ENCODE data around the gene HID1. TPM values are rescaled to one million over a fixed set of nuclear protein-coding genes. Genes with fewer than 3 reads are reported as not detected.
"Not testable (repeated sequence)": the region's sequence is repeated elsewhere in the genome, so short reads cannot be mapped to it uniquely, and the experiment has no call there.

Gene HID1
- total RNA-seq, 1 donor from 2014 or later: 3.7 TPM

GRCh38 chr17:75010683-75011400 is 38.3 kb upstream of the HID1 start:
- Histone ChIP-seq H3K4me3 (ENCODE audit: low read length in 3 of 3) (no peak overlapping the region), H3K36me3 (ENCODE audit: control insufficient read depth in 3 of 3, insufficient read depth in 3 of 3, low read length in 3 of 3) (peaks cover 0 to 3% (median 2%) of the 10 kb centered on the region in 3 donors), H3K4me1 (ENCODE audit: control insufficient read depth in 3 of 3, insufficient read depth in 3 of 3, low read length in 3 of 3) (peaks cover 20 to 25% (median 24%) of the 10 kb centered on the region in 3 donors), H3K9me3 (ENCODE audit: control insufficient read depth in 3 of 3, low read length in 3 of 3) (no peaks in the 10 kb centered on the region), H3K9ac (ENCODE audit: low read depth in 1 of 3, low read length in 3 of 3) (peak overlapping the region in 1 of 3 donors; percentile 25), H3K27me3 (ENCODE audit: control insufficient read depth in 3 of 3, insufficient read depth in 3 of 3, low read length in 3 of 3) (no peaks in the 10 kb centered on the region), H3K27ac (ENCODE audit: low read depth, low read length) (peak overlapping the region; percentile 89)

GRCh38 chr17:75009139-75009724 is 36.7 kb upstream of the HID1 start:
- Histone ChIP-seq H3K27ac (ENCODE audit: low read depth, low read length) (no peak overlapping the region), H3K27me3 (ENCODE audit: control insufficient read depth in 3 of 3, insufficient read depth in 3 of 3, low read length in 3 of 3) (no peaks in the 10 kb centered on the region)

GRCh38 chr17:75008373-75008772 is 35.8 kb upstream of the HID1 start:
- Histone ChIP-seq H3K4me1 (ENCODE audit: control insufficient read depth in 3 of 3, insufficient read depth in 3 of 3, low read length in 3 of 3) (peaks cover 16 to 21% (median 19%) of the 10 kb centered on the region in 3 donors), H3K36me3 (ENCODE audit: control insufficient read depth in 3 of 3, insufficient read depth in 3 of 3, low read length in 3 of 3) (peaks cover 0 to 4% (median 3%) of the 10 kb centered on the region in 3 donors), H3K4me3 (ENCODE audit: low read length in 3 of 3) (no peak overlapping the region), H3K9ac (ENCODE audit: low read depth in 1 of 3, low read length in 3 of 3) (no peak overlapping the region), H3K27ac (ENCODE audit: low read depth, low read length) (no peak overlapping the region), H3K27me3 (ENCODE audit: control insufficient read depth in 3 of 3, insufficient read depth in 3 of 3, low read length in 3 of 3) (no peaks in the 10 kb centered on the region), H3K9me3 (ENCODE audit: control insufficient read depth in 3 of 3, low read length in 3 of 3) (no peaks in the 10 kb centered on the region)

More at GRCh38 chr17:75009139-75009724, 36.7 kb upstream of the HID1 start:
- Histone ChIP-seq H3K4me3 (ENCODE audit: low read length in 3 of 3) (no peak overlapping the region), H3K9ac (ENCODE audit: low read depth in 1 of 3, low read length in 3 of 3) (no peak overlapping the region), H3K9me3 (ENCODE audit: control insufficient read depth in 3 of 3, low read length in 3 of 3) (no peaks in the 10 kb centered on the region), H3K36me3 (ENCODE audit: control insufficient read depth in 3 of 3, insufficient read depth in 3 of 3, low read length in 3 of 3) (peaks cover 0 to 4% (median 3%) of the 10 kb centered on the region in 3 donors), H3K4me1 (ENCODE audit: control insufficient read depth in 3 of 3, insufficient read depth in 3 of 3, low read length in 3 of 3) (peaks cover 20 to 25% (median 24%) of the 10 kb centered on the region in 3 donors)

- Histone ChIP-seq H3K27ac (ENCODE audit: low read depth, low read length) (no peak overlapping the region), H3K9ac (ENCODE audit: low read depth in 1 of 3, low read length in 3 of 3) (no peak overlapping the region), H3K4me1 (ENCODE audit: control insufficient read depth in 3 of 3, insufficient read depth in 3 of 3, low read length in 3 of 3) (peaks cover 4 to 9% (median 8%) of the 10 kb centered on the region in 3 donors), H3K4me3 (ENCODE audit: low read length in 3 of 3) (no peak overlapping the region), H3K27me3 (ENCODE audit: control insufficient read depth in 3 of 3, insufficient read depth in 3 of 3, low read length in 3 of 3) (no peaks in the 10 kb centered on the region), H3K36me3 (ENCODE audit: control insufficient read depth in 3 of 3, insufficient read depth in 3 of 3, low read length in 3 of 3) (peaks cover 0 to 10% (median 8%) of the 10 kb centered on the region in 3 donors), H3K9me3 (ENCODE audit: control insufficient read depth in 3 of 3, low read length in 3 of 3) (no peaks in the 10 kb centered on the region)
Measured at GRCh38 chr17:75006653-75007052, 34.1 kb upstream of the HID1 start.

- not testable (repeated sequence) for H3K4me3 ChIP-seq (ENCODE audit: low read length in 3 of 3); H3K9me3 ChIP-seq (ENCODE audit: control insufficient read depth in 3 of 3, low read length in 3 of 3); H3K4me1 ChIP-seq (ENCODE audit: control insufficient read depth in 3 of 3, insufficient read depth in 3 of 3, low read length in 3 of 3); H3K27ac ChIP-seq (ENCODE audit: low read depth, low read length); H3K27me3 ChIP-seq (ENCODE audit: control insufficient read depth in 3 of 3, insufficient read depth in 3 of 3, low read length in 3 of 3); H3K9ac ChIP-seq (ENCODE audit: low read depth in 1 of 3, low read length in 3 of 3)
- H3K36me3 ChIP-seq (ENCODE audit: control insufficient read depth in 3 of 3, insufficient read depth in 3 of 3, low read length in 3 of 3): peaks cover 0 to 14% (median 11%) of the 10 kb centered on the region in 3 donors
Measured at GRCh38 chr17:75006084-75006483, 33.5 kb upstream of the HID1 start.

- no peak overlapping the region for H3K9ac ChIP-seq (ENCODE audit: low read depth in 1 of 3, low read length in 3 of 3)
- H3K36me3 ChIP-seq (ENCODE audit: control insufficient read depth in 3 of 3, insufficient read depth in 3 of 3, low read length in 3 of 3): peaks cover 0 to 14% (median 11%) of the 10 kb centered on the region in 3 donors
- H3K27me3 ChIP-seq (ENCODE audit: control insufficient read depth in 3 of 3, insufficient read depth in 3 of 3, low read length in 3 of 3): no peaks in the 10 kb centered on the region
- H3K9me3 ChIP-seq (ENCODE audit: control insufficient read depth in 3 of 3, low read length in 3 of 3): no peaks in the 10 kb centered on the region
- H3K4me1 ChIP-seq (ENCODE audit: control insufficient read depth in 3 of 3, insufficient read depth in 3 of 3, low read length in 3 of 3): no peaks in the 10 kb centered on the region
- no peak overlapping the region for H3K4me3 ChIP-seq (ENCODE audit: low read length in 3 of 3)
- no peak overlapping the region for H3K27ac ChIP-seq (ENCODE audit: low read depth, low read length)
Measured at GRCh38 chr17:75005291-75005690, 32.7 kb upstream of the HID1 start.

GRCh38 chr17:75004371-75004770 is 31.8 kb upstream of the HID1 start:
- Histone ChIP-seq H3K36me3 (ENCODE audit: control insufficient read depth in 3 of 3, insufficient read depth in 3 of 3, low read length in 3 of 3) (peaks cover 0 to 14% (median 13%) of the 10 kb centered on the region in 3 donors), H3K4me1 (ENCODE audit: control insufficient read depth in 3 of 3, insufficient read depth in 3 of 3, low read length in 3 of 3) (no peaks in the 10 kb centered on the region), H3K4me3 (ENCODE audit: low read length in 3 of 3) (no peak overlapping the region)

GRCh38 chr17:75003957-75004355 is 31.4 kb upstream of the HID1 start:
- H3K9ac ChIP-seq (ENCODE audit: low read depth in 1 of 3, low read length in 3 of 3): no peak overlapping the region
- H3K9me3 ChIP-seq (ENCODE audit: control insufficient read depth in 3 of 3, low read length in 3 of 3): no peaks in the 10 kb centered on the region
- H3K27me3 ChIP-seq (ENCODE audit: control insufficient read depth in 3 of 3, insufficient read depth in 3 of 3, low read length in 3 of 3): no peaks in the 10 kb centered on the region
- no peaks in the 10 kb centered on the region for H3K4me1 ChIP-seq (ENCODE audit: control insufficient read depth in 3 of 3, insufficient read depth in 3 of 3, low read length in 3 of 3)
- no peak overlapping the region for H3K27ac ChIP-seq (ENCODE audit: low read depth, low read length)
- H3K36me3 ChIP-seq (ENCODE audit: control insufficient read depth in 3 of 3, insufficient read depth in 3 of 3, low read length in 3 of 3): peaks cover 0 to 14% (median 14%) of the 10 kb centered on the region in 3 donors
- no peak overlapping the region for H3K4me3 ChIP-seq (ENCODE audit: low read length in 3 of 3)

More at GRCh38 chr17:75004371-75004770, 31.8 kb upstream of the HID1 start:
- no peak overlapping the region for H3K9ac ChIP-seq (ENCODE audit: low read depth in 1 of 3, low read length in 3 of 3)
- no peaks in the 10 kb centered on the region for H3K9me3 ChIP-seq (ENCODE audit: control insufficient read depth in 3 of 3, low read length in 3 of 3)
- H3K27ac ChIP-seq (ENCODE audit: low read depth, low read length): no peak overlapping the region
- H3K27me3 ChIP-seq (ENCODE audit: control insufficient read depth in 3 of 3, insufficient read depth in 3 of 3, low read length in 3 of 3): no peaks in the 10 kb centered on the region

GRCh38 chr17:75003070-75003956 is 30.8 kb upstream of the HID1 start:
- Histone ChIP-seq H3K27ac (ENCODE audit: low read depth, low read length) (no peak overlapping the region), H3K27me3 (ENCODE audit: control insufficient read depth in 3 of 3, insufficient read depth in 3 of 3, low read length in 3 of 3) (no peaks in the 10 kb centered on the region), H3K4me1 (ENCODE audit: control insufficient read depth in 3 of 3, insufficient read depth in 3 of 3, low read length in 3 of 3) (no peaks in the 10 kb centered on the region), H3K9ac (ENCODE audit: low read depth in 1 of 3, low read length in 3 of 3) (no peak overlapping the region), H3K9me3 (ENCODE audit: control insufficient read depth in 3 of 3, low read length in 3 of 3) (no peaks in the 10 kb centered on the region), H3K36me3 (ENCODE audit: control insufficient read depth in 3 of 3, insufficient read depth in 3 of 3, low read length in 3 of 3) (peaks cover 0 to 14% (median 14%) of the 10 kb centered on the region in 3 donors), H3K4me3 (ENCODE audit: low read length in 3 of 3) (no peak overlapping the region)

All from skeletal muscle tissue (tissue), 4 donors.